Measurements from ENCODE around the gene CCR6.

Gene CCR6

DNA sequence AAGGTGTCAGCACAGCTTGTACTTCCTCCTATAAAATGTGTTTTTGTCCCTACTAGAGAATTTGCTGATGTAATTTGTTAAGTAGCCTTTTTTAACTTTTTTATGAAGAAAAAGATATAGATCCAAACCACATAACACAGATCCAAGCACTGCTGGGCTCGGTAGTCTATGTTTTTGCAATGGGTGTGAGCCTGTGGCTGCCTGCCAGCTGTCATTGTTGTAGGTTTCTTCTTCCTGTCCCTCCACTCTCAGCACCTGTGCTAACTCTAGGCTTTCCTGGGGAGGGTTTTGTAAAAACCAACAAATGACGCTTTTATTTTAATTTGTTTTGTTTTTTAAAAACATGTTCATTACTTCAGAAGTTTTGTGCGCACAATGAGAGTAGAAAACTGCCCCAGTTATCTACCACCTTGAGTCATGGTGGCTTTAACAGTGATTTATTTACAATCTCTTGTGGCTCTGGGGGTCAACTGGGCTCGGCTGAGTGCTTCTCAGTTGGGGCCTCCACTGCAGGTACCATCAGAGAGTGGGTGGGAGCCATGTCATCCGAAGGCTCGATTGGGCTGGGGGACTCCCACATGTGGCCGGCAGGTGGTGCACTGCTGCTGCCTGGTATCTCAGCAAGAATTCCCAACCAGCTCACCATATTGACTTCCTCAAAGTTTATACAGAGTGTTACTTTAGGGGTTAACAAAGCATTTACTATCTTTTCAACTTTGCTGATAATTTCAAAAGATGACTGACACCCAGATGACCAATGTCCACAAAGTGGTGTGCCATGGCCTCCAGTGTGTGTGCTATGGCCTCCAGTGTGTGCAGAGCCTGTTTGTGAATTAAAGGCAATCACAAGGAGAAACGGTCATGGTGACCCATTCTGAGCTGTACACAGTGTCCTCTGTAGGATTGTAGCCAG is 3.0 kb upstream of the CCR6 start:
- in situ Hi-C loops (cut with MboI; ENCODE audit: low sequenced_read_pairs), result no loop called here

DNA sequence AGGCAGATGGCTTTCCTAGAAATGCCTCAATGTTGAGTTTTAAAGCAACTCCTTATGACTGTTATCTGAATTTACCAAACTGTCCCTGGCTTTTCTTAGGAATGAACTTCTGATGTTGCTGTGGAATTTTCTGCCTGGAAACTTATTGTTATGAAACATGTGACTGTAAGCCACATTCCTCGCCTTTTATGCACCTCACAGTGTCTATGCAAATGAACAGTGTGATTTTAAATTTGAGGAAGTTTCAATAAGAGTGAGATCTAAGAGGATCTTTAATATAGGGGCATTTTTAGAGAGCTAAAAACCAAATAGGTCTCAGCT is 2.4 kb upstream of the CCR6 start:
- in situ Hi-C loops (cut with MboI; ENCODE audit: low sequenced_read_pairs), result no loop called here

DNA sequence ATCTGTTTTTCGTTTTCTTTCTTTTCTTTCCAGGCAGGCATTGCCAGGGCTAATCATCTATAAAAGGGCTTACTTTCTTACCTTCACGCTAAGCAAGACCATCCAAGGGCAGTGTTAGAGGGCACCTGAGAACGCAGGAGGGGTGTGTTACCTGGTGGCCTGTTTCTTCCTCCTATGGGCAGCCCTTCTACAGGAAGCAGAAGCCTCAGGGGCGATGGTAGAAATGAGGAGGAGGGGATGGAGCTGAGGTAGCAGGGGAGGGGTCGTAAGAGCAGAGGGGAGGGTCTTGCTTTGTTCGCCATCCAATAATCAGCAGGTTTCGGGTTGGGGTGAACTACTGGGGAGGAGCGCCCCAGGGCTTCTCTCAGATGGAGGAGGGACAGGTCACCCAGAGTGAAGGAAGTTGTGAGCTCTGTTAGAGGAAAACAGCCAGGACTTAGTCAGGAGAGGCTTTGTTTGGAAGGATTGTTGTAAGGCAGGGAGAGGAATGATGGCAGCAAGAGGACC is 1.5 kb upstream of the CCR6 start:
- in situ Hi-C loops (cut with MboI; ENCODE audit: low sequenced_read_pairs), result no loop called here

DNA sequence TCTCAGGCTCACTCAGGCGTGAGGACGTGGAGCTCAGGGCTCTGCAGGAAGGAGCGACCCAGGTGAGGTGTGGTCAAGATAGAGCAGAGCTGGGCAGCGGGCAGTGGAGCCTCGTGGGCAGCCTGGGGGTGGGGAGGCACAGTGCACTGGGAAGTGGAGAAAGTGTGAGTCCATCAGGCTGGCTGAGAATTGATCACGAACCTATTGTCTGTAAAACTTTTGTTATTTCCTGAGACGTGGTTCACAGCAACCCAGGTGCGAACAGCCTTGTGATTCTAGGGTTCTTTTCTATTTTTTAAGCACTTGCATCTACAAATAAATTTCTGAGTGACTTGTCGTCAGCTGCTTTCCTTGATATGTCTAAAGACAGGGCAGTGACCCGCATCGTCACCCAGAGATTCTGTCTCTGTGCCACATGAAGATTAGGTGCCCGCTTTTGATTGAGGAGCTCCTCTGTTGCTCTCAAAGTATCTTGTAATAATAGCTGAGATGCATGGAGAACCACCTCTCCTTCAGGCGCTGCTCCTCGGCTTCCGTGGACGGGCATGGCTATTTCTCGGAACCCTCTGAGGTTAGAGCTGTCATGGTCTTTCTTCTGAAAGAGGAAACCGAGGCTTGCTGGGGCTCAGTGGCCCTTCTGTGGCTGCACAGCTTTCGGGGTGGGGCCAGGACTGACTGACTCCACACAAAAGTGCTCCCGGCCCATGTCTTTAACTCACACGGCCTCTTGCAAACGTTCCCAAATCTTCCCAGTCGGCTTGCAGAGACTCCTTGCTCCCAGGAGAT is 662 bp upstream of the CCR6 start:
- in situ Hi-C loops (cut with MboI; ENCODE audit: low sequenced_read_pairs), result no loop called here

DNA sequence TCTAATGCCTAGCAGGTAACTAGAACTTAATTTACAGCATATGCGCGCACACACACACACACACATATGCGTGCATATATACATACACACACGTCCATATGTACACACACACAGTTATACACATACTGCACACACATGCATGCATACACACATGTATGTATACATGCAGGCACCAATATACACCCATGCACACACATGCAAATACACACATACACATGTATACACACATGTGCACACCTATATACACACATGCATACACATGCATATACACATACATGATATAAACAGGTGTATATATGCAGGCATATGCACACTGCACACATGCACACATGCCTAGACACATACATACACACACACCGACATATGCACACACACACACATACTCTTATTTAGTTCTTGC is 1.9 kb downstream of the CCR6 start:
- in situ Hi-C loops (cut with MboI; ENCODE audit: low sequenced_read_pairs), result loop anchor here (25.0 kb wide), 1 partner anchor 362 kb away; no protein-coding TSS in a partner anchor

DNA sequence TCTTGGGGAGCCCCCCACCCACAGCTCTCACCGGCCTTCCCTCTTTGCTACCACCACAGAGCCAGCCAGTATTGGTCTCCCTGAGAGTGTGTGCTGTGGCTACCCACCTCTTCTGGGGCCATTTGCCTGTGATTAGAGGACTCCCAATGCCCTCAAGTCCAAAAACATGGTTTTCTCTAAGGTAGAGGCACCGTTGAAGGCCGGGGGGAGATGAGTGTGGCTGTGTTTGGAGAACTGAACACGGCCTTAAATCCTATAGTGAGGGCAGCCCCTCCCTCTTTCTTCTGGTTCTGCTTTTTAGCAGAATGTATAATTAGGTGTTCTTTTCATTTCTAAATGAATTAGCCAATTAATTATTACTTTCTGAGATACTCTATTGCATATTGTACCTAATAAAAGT is 2.5 kb downstream of the CCR6 start:
- in situ Hi-C loops (cut with MboI; ENCODE audit: low sequenced_read_pairs), result loop anchor here (25.0 kb wide), 1 partner anchor 363 kb away; no protein-coding TSS in a partner anchor

DNA sequence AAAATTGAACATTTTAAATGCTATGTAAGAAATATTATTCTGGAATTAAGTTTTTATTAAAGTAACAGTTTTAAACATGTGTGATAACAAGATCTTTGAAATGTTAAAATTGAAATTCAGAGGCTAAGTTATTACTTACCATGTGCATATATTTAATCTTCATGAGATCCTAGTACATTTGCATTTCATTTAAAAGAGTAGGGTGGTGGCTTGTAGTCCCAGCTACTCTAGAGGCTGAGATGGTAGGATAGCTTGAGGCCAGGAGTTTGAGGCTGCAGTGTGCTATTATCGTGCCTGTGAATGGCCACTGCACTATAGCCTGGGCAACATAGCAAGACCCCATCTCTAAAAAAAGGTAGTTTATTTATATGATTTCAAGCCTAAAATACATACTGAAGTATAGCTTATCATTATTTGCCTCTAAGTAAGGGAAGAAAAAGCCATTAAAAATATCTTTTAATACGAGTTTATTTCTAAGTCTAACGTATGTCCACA is 3.0 kb downstream of the CCR6 start:
- in situ Hi-C loops (cut with MboI; ENCODE audit: low sequenced_read_pairs), result loop anchor here (25.0 kb wide), 1 partner anchor 364 kb away; no protein-coding TSS in a partner anchor

DNA sequence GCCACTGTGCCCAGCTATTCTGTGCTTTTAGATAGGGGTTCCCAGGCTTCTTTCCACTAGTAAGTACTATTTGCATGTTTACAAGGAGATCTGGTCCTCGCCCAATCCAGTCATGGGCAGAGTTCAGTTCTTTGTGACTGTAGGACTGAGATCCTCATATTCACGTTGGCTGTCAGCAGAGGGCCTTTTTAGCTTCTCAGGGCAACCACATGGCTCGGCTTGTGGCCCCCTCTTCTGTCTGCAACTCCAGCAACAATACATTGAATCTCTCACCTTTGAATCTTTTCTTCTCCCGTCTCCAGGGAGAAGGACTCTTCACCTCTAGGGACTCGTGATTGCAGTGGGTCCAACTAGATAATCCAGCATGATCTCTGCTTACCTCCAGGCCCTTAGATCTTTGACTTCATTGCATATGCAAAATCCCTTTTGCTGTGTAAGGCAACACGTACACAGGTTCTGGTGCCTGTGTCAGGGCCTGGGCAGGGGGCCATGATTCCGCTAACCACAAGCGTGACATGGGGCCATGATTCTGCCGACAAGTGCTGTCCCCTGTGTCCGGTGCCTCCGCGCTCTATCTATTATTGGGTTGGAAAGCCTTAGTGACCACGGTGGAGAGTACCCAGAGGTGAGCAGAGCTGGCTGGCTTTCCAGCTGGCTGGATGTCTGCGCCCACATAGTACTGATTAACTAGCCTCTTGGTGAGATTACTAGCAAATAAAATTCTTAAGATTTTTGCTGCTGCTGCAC is 5.1 kb downstream of the CCR6 start:
- in situ Hi-C loops (cut with MboI; ENCODE audit: low sequenced_read_pairs), result loop anchor here (25.0 kb wide), 1 partner anchor 366 kb away; no protein-coding TSS in a partner anchor

DNA sequence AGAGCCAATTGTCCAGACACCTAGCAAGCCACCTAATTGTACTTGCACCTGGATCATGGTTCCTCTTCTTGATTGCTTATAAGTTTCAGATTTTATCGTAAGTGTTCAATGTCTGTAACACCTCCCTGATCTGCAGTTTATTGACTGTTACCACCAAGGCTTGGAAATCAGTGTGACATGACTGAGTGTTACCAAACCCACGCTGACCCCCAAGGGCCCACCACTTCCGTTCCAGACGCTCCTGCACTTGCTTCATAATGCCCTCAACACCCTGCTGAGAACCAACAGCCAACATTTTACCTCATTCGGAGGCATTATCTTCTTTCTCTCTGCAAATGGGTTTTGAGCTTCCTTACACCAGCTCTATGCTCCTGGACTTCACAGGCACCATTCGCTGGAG is 6.3 kb downstream of the CCR6 start:
- in situ Hi-C loops (cut with MboI; ENCODE audit: low sequenced_read_pairs), result loop anchor here (25.0 kb wide), 1 partner anchor 367 kb away; no protein-coding TSS in a partner anchor

DNA sequence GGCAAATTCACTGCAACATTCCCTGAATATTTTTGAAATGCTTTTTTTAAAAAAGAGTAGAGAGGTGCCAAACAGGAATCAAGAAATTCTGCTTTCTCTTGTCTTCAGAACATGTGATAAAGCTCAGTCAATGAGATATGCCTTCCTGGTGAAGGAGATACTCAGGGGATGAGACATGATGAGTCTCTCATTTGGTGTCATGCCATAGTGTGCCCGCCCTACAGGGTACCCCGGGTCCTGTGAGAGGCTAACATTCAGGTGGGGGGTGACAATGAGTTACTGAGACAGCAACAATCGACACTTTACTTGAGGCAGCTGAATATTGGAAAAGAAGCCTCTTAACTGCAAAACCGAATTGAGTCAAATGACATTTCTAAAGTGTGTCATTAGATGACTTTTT is 6.7 kb downstream of the CCR6 start:
- in situ Hi-C loops (cut with MboI; ENCODE audit: low sequenced_read_pairs), result loop anchor here (25.0 kb wide), 1 partner anchor 367 kb away; no protein-coding TSS in a partner anchor

DNA sequence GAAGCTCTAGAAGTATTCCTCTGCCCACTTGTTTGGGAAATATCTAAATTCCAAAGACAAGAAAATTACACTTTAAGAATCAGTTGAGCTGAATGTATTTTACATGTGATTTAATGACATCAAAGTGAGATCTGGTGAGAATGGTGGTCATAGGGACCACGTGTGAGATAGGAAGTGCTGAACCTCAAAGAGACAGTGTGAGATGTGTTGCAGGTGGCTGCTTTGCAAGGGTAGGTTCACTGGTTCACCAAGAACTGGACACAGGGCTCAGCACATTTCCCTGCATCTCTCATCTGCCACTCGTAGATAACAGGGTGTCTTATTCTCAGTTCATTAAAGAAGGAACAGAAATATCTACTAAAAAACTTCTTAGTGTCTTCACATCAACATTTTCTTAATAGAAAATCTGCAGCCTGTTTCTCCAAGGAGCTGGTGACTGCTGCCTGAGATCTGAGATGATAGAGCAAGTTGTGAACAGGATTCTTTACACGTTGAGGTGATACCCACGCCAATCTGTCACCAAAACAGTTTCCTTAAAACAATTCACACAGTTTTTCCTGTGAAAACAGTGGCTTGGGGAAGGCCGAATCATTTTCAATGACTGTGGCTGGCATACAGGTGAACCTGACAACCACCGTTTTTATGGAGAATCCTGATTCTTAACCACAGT is 7.2 kb downstream of the CCR6 start:
- in situ Hi-C loops (cut with MboI; ENCODE audit: low sequenced_read_pairs), result loop anchor here (25.0 kb wide), 1 partner anchor 368 kb away; no protein-coding TSS in a partner anchor

DNA sequence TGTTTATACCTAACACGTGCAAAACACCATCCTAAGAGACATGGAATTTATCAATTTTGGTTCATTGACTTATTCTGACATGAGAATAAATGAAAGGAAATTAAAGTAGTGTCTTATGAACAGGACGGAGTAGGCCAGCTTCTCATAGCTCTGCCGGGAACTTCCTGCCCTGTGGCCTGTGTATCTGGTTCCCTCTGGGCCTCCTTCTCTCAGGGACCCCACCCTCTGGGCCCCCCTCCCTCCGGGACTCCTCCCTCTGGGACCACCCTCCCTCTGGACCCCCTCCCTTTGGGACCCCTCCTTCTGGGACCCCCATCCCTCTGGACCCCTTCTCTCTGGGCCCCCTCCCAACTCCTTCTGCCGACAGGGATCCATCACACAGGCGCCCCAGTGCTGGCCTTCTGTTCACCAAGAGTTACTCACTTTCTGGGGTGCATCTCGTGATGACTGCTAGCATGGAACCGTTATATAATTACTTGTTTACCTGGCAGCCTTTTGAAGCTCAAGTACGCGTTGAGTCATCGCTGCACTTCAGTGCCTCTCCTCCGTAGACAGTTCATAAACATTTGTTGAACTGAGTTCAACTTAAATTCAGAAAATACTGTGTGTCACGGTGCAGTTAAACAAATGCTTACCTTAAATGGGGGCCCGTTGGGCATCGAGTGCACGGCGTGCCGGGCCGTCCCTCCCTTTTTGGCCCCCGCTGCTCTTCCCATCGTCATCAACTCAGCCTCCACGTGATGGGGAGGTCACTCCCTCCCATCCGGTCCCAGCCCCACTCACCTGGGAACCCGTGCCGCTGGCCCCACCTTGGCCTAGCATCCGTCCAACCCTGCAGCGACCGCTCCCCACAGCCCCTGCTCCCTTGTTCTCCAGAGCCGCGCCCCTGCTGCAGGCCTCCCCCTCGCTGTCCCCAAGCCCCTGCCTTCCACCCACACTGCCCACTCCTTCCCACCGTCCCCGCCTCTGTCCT is 8.1 kb downstream of the CCR6 start:
- in situ Hi-C loops (cut with MboI; ENCODE audit: low sequenced_read_pairs), result loop anchor here (25.0 kb wide), 1 partner anchor 369 kb away; no protein-coding TSS in a partner anchor

DNA sequence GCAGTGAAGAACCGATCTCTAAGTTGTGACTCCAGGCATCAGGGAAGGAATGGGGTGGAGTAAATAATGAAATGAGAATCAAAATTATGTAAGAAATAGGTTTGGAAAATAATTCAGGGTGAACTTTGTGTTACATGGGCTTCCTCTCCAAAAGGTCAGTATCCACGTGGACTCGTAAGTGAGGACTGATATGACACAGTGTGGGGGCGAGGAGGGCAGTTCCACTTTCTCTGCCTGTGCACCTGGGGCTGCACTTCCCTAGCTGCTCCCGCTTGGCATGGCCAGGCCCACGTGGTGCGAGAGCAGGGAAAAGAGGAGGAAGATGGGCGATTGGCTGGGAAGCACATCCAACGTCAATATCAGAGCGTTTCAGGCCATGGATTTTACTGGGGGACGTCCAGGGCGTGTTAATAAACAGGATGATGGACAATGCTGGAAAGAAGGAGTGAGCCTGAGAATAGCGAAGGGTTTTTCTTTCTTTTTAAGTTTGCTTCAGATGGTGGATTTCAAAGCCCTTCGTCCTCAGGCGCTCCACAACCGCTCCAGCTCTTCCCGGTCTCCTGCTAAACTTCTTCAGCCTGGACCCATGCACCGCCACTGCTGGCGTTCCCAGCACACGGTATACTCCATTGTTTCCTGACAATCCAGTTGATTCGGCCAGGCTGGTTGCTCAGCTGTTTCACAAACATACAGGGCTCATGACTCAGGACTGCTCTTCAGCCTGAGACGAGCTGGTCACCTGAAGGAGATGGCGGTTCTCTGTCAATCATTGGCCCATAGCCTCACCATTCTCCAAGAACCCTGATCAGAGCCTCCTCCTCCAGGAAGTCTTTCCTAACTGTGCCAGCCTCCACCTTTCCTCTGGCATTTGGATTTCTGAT is 11.8 kb downstream of the CCR6 start:
- in situ Hi-C loops (cut with MboI; ENCODE audit: low sequenced_read_pairs), result loop anchor here (25.0 kb wide), 1 partner anchor 372 kb away; no protein-coding TSS in a partner anchor

DNA sequence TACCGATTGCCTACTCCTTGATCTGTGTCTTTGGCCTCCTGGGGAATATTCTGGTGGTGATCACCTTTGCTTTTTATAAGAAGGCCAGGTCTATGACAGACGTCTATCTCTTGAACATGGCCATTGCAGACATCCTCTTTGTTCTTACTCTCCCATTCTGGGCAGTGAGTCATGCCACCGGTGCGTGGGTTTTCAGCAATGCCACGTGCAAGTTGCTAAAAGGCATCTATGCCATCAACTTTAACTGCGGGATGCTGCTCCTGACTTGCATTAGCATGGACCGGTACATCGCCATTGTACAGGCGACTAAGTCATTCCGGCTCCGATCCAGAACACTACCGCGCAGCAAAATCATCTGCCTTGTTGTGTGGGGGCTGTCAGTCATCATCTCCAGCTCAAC is 13.5 kb downstream of the CCR6 start:
- in situ Hi-C loops (cut with MboI; ENCODE audit: low sequenced_read_pairs), result loop anchor here (25.0 kb wide), 1 partner anchor 374 kb away; no protein-coding TSS in a partner anchor

DNA sequence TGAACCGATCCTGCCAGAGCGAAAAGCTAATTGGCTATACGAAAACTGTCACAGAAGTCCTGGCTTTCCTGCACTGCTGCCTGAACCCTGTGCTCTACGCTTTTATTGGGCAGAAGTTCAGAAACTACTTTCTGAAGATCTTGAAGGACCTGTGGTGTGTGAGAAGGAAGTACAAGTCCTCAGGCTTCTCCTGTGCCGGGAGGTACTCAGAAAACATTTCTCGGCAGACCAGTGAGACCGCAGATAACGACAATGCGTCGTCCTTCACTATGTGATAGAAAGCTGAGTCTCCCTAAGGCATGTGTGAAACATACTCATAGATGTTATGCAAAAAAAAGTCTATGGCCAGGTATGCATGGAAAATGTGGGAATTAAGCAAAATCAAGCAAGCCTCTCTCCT is 14.2 kb downstream of the CCR6 start:
- in situ Hi-C loops (cut with MboI; ENCODE audit: low sequenced_read_pairs), result loop anchor here (25.0 kb wide), 1 partner anchor 375 kb away; no protein-coding TSS in a partner anchor

DNA sequence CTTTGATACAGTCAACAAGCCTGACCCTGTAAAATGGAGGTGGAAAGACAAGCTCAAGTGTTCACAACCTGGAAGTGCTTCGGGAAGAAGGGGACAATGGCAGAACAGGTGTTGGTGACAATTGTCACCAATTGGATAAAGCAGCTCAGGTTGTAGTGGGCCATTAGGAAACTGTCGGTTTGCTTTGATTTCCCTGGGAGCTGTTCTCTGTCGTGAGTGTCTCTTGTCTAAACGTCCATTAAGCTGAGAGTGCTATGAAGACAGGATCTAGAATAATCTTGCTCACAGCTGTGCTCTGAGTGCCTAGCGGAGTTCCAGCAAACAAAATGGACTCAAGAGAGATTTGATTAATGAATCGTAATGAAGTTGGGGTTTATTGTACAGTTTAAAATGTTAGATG is 15.0 kb downstream of the CCR6 start:
- in situ Hi-C loops (cut with MboI; ENCODE audit: low sequenced_read_pairs), result loop anchor here (25.0 kb wide), 1 partner anchor 376 kb away; no protein-coding TSS in a partner anchor

DNA sequence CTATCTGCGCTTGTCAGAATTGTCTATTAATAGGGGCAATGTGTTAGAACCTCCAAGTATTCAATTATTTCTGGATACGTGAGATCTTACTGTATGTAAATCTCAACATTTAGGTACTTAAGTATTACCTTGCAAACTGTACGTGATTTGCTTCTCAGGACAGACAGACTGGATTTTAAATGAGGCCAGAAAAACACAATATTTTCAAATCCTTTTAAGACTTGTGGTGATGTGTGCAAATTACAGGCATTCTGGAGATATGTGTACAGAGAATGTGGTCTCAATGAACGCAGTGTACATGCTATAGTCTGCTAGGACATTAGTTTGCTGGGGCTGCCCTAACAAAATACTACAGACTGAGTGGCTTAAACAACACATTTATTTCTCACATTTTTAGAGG is 16.9 kb downstream of the CCR6 start:
- in situ Hi-C loops (cut with MboI; ENCODE audit: low sequenced_read_pairs), result loop anchor here (25.0 kb wide), 1 partner anchor 377 kb away; no protein-coding TSS in a partner anchor

Measured in HL-60/S4 treated with phorbol 12-myristate 13-acetate at 8.2 ng/mL for 4 days and 3 days (cell line).